SIG-M5 treated with dmso at 0.1 percent for 504 hours (cell line): ENCODE data around the gene TM2D1.
A peak's percentile ranks its signal among the peaks of the same experiment; 100 is the strongest.
"Not testable (repeated sequence)": the region's sequence is repeated elsewhere in the genome, so short reads cannot be mapped to it uniquely, and the experiment has no call there.

ENCODE experiments used
- DNase-seq: peaks from one replicate; lab custom pipeline; 2025; ENCODE audit not compliant: unreplicated experiment; lab: John Stamatoyannopoulos, UW

Gene TM2D1

DNA sequence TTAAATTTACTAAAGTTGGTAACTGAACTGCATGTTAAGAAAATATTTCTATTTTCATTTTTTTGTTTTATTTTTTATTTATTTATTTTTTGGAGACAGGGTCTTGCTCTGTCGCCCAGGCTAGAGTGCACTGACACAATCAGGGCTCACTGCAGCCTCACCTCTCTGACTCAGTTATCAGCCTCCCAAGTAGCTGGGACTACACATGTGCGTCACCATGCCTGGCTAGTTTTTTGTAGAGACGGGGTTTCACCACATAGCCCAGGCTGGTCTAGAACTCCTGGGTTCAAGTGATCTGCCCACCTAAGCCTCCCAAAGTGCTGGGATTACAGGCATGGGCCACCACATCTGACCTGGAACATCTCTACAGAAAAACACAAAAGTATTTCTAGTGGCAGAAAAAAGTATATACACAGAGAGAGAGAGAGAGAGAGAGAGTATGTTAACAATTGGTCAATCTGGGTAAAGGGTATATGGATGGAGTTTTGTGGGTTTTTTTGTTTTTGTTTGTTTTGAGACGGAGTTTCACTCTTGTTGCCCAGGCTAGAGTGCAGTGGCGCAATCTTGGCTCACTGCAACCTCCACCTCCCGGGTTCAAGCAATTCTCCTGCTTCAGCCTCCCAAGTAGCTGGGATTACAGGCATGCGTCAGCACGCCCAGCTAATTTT lies 5.8 kb downstream of the TM2D1 start:
- DNase-seq, result not testable (repeated sequence)

DNA sequence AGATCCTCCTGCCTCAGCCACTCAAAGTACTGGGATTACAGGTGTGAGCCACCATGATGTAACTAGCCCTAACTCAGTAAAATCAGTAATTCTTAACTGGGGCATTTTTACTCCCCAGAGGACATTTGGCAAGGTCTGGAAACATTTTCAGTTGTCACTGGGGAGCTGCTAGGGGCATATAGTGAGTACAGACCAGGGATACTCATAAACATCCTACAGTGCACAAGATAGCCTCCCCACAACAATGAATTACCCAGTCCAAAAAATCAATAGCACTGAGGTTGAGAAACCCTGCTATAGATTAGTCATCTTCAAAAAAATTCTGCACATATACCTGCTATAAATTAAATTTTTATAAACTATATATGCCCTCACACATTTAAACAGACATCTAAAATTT lies 13.0 kb downstream of the TM2D1 start:
- no peak for DNase-seq

- not testable (repeated sequence) for DNase-seq
Measured at GRCh38 chr1:61711257-61711656, 13.7 kb downstream of the TM2D1 start.

DNA sequence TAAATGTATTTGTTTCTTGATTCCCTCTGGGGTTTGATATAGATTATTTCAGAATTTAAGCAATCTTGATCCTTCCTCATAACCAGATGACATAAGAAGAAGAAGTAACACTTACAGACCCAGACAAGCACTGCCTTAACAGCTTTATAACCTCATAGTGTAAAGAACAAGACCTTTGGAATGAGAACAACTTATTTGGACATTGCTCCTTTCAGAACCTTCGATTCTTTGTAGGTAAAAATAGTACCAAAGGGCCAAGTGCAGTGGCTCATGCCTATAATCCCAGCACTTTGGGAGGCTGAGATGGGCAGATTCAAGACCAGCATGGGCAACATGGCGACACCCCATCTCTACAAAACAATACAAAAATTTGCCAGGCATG lies 15.0 kb downstream of the TM2D1 start:
- DNase-seq, result no peak

DNA sequence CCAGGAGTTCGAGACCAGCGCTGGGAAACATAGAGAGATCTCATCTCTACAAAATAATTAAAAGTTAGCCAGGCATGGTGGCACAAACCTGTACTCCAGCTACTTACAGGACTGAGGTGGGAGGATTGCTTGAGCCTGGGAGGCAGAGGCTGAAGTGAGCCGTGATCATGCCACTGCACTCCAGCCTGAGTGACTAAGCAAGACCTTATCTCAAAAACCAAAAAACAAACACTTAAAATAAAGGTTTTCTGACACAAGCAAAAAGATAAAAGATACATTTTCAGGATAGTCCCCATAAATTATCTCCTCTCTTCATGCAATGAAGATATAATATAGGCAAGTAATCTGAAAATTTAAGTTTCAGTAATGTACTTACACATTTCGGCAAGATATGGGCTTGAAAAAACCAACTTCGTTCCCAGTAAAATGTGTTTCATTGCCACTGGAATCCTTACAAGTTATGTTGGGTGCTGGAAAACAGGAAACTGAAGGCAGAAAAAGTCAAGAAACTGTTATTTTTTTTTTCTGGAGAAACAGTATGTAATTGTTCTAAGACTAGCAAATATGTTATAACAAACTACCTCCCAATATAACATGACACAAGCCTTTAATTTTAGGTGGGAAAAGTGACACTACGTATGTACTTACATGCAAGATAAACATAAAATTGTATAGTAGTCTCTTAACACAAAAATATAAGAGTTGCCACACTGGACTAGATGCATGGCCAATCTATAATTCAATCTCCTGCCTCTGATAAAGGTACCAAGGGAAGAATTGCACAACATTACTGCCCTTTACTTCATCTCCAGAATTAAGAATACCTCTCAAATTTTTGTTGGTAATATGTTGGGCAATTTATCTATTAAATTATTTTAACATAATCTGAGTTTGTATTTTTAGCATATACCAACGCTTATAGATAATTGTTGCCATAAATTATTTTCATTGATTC lies 15.7 kb downstream of the TM2D1 start:
- DNase-seq, result no peak

DNA sequence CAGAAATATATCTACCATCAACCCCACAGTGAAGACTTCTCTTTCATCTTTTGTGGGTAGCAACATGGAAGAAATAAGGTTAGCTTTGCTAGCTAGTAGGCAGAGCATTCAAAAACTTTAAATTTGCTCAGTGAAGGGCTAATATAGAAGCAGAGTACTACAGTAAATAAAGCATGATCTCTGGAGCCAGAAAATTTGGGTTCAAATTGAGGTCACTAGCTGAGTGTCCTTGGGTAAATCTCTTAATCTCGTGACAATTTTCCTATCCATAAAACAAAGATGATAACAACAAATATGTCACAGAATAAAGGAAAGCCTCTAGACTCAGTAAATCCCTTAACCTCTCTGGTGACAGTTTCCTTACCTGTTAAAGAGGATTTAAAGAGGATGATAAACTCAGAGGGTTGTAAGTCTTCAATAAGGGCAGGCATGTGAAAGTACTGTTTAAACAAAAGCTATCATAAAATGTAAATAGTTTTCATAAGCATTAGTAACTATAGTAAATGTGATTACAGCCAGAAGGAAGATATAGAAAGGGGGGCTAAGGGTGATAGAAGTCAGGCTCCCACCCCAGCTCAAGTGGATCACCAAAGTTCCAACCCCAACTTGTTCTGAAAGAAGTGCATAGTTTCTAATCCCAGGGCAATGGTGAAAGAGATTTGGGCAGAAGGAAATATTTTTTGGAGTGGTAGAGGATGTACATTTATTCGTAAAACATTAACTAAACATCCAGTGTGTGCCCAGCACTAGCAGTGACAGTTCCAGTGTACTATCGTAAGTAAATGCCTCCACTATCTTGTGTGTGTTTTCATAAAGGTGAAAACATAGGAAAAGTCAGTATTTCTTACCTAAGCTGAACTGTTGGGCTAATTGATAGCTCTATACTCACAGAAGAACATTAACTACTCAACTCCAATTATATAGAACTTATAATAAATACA lies 24.8 kb downstream of the TM2D1 start:
- no peak for DNase-seq

DNA sequence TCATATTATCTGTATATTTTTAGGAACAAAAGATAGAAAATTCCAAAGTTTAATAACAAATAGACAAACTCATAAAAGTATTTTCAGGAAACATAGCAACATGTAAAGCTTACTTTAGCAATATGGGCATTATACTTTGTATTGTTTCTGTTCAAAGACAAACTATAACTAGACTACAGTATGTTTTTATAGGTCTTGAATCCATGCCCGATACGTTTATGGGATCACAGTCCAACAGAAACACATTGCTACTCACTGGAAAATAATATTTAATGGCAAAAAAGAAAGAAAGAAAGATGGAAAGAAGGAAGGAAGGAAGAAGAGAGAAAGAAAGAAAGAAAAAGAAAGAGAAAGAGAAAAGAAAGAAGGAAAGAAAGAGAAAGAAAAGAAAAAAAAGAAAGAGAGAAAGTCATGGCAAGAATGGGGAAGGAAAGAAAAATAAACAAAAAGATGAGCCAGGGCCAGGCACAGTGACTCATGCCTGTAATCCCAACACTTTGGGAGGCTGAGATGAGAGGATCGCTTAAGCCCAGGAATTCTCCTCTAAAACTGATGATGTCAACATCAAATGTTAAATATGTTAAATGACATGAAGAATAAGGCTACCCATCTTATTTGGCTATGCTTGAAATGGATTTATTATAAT lies 32.7 kb downstream of the TM2D1 start:
- no peak for DNase-seq

- no peak for DNase-seq
Measured at GRCh38 chr1:61687901-61688300, 37.0 kb downstream of the TM2D1 start.

GRCh38 chr1:61682891-61683290 lies 42.0 kb downstream of the TM2D1 start:
- no peak for DNase-seq

DNA sequence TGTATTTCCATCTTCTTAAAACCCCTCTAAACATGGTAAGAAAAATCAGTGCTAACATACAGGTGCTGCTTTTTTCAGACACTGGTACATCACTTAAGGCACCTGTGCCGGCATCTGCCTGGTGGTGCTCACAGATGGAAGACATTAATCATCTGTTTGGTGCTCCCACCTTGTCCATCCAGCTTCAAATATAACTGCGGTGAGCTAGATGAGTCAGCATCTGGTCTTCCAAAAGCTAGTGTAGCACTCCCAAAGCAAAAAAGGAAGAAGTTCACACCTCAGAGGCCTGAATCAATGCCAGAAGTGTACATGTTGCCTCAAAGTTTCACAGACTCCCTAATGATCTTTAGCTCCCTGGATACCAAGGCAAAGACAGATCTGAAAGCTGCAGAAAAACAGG lies 44.4 kb downstream of the TM2D1 start:
- no peak for DNase-seq

DNA sequence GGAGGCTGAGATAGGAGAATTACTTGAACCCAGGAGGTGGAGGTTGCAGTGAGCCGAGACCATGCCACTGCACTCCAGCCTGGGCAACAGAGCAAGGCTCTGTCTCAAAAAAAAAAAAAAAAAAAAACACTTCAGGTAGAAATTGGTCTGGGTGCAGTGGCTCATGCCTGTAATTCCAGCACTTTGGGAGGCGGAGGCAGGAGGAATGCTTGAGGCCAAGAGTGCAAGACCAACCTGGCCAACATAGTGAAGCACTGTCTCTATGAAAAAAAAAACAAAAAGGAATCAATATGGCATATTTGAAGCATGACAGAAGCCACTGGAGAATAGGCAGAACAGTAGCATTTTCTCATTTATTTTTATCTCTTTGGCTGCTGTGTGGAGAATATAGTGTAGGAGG lies 48.1 kb downstream of the TM2D1 start:
- not testable (repeated sequence) for DNase-seq

DNA sequence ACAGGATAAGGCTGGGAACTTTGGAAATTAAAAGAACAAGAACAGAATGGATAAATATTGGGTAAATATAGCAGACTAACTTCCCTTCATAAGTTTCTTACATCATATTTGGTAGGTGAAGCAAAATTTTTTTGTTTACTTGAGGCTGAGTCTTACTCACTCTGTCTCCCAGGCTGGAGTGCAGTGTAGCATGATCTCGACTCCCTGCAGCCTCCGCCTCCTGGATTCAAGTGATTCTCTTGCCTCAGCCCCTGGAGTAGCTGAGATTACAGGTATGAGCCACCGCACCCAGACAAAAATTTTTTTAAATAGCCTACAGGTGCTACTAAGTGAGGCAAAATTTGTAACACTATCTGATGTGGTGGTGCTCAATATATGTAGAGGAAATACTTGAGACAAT lies 50.7 kb downstream of the TM2D1 start:
- DNase-seq, result no peak

- DNase-seq, result no peak
Measured at GRCh38 chr1:61672376-61672775, 52.6 kb downstream of the TM2D1 start.

- DNase-seq, result no peak
Measured at GRCh38 chr1:61670445-61670844, 54.5 kb downstream of the TM2D1 start.

- peak; percentile 75 for DNase-seq
Measured at GRCh38 chr1:61670016-61670415, 54.9 kb downstream of the TM2D1 start.

GRCh38 chr1:61659061-61659460 lies 65.9 kb downstream of the TM2D1 start:
- DNase-seq, result no peak

DNA sequence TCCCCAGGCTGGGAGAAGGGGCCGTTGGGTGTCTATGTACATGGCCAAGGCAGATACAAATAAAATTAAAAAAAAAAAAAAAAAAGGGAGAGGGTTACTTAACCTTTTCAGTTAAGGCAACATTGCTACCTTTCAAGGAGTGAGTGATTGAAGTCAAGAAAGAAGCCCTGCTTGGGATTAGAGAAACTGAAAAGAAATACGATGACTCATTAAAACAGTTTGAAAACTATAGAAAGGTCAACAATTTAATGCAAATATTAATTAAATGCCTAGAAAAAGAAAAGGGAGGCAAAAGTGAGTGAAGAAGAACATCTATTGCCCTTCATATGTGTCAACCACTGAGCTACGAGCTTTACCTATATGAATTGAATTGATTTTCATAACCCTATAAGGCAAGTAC lies 69.5 kb downstream of the TM2D1 start:
- DNase-seq, result no peak

GRCh38 chr1:61654067-61654466 lies 70.9 kb downstream of the TM2D1 start:
- no peak for DNase-seq

DNA sequence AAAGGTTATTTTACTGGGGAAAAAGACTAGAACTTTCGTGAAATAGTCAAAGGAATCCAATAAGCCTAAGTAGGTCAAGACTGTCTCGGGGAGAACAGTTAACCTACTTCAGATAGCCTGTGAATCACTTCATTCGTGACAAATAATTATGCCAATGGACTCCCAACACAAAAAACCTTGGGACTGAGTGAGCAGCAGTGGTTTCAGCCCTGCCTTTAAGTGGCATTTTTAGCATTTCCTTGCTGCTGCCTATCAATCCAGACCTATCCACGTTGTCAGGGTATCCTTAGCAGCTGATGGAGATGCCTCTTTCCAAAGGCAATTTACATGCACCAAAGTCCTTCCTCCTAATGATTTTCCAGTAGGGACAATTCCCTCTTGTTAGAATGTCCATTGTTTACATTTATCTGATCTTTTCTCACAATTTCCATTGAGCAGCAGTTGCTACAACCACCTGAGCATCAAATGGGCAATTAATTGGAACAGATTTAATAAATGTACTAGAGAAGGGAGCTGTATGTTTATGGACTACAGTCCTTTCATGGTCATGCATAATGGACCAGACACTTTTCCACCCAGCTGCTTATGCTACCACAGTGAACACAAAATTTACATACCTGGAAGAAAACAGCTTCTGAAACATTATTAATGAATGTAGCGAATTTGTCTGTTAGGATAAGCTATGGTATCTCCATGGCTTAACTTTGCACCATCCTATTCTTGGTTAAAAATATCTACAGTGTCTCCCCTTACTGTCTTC lies 75.8 kb downstream of the TM2D1 start:
- DNase-seq, result no peak

DNA sequence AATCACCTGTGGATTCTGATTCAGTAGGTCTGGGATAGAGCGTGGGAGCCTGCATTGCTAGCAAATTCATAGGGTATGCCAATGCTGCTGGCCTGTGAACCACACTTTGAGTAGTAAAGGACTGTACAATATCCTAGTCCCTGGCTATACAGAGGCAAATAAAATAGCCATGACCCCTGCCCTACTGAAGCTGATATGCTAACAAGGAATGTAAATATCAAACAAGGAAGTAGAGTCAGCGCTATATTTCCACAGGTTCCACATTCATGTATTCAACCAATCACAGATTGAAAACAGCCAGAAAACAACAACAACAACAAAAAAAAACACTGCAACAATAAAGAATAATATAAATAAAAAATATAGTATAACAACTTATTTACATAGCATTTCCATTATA lies 77.8 kb downstream of the TM2D1 start:
- DNase-seq, result no peak
